Fibroblast of the aortic adventitia (primary cell): ENCODE data around the gene IL11RA. TPM values are rescaled to one million over a fixed set of nuclear protein-coding genes. Genes with fewer than 3 reads are reported as not detected.

Experiments used
- DNase-seq: peaks from one replicate; pipeline ENCODE4 v3.0.0-alpha.2; 2010; ENCODE audit warnings: low read depth
- H3K4me3 ChIP-seq: 2 replicates; pipeline ENCODE4 v1.5.1; 2011; ENCODE audit warnings: low read depth, mild to moderate bottlenecking, control low read depth, low read length, moderate library complexity
- total RNA-seq: library from RNA; depleted of rRNA; stranded (reverse); fragments of >200 nt; gene quantifications from 2 replicates; pipeline ENCODE4 v1.2.3, GENCODE V29; 2012; ENCODE audit warnings: low replicate concordance
- TF ChIP-seq, protein P1 (sequence below): IDR thresholded peaks from 2 replicates; pipeline ENCODE4 v1.5.1; 2011; ENCODE audit warnings: mild to moderate bottlenecking, low read length, control low read depth, inconsistent platforms; ENCODE audit not compliant: insufficient read depth

IL11RA gene
- total RNA-seq, 1 donor, result 23.8 TPM

DNA sequence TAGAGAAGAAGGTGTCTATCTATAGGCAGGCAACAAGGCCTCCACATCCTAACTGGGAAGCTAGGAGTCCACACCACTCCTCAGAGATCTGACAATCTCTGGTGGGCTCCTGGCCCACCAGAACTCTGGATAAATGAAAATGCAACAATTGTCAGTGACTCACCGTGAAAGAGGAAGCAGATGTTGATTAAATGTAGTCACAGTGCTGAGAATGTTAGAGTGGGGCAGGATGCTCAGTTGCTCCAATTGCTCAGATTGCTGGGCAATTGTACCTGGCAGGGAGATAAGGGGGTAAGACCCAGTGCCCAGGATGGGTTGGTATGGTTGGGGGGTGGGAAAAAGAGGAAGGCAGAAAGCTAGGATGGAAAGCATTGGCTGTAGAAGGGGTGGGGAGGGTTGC, 34.7 kb downstream of the IL11RA start:
- TF ChIP-seq, protein P1, sequence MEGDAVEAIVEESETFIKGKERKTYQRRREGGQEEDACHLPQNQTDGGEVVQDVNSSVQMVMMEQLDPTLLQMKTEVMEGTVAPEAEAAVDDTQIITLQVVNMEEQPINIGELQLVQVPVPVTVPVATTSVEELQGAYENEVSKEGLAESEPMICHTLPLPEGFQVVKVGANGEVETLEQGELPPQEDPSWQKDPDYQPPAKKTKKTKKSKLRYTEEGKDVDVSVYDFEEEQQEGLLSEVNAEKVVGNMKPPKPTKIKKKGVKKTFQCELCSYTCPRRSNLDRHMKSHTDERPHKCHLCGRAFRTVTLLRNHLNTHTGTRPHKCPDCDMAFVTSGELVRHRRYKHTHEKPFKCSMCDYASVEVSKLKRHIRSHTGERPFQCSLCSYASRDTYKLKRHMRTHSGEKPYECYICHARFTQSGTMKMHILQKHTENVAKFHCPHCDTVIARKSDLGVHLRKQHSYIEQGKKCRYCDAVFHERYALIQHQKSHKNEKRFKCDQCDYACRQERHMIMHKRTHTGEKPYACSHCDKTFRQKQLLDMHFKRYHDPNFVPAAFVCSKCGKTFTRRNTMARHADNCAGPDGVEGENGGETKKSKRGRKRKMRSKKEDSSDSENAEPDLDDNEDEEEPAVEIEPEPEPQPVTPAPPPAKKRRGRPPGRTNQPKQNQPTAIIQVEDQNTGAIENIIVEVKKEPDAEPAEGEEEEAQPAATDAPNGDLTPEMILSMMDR, result no peak
- H3K4me3 ChIP-seq, result no peak overlapping the region
- DNase-seq, result peak; percentile 43

DNA sequence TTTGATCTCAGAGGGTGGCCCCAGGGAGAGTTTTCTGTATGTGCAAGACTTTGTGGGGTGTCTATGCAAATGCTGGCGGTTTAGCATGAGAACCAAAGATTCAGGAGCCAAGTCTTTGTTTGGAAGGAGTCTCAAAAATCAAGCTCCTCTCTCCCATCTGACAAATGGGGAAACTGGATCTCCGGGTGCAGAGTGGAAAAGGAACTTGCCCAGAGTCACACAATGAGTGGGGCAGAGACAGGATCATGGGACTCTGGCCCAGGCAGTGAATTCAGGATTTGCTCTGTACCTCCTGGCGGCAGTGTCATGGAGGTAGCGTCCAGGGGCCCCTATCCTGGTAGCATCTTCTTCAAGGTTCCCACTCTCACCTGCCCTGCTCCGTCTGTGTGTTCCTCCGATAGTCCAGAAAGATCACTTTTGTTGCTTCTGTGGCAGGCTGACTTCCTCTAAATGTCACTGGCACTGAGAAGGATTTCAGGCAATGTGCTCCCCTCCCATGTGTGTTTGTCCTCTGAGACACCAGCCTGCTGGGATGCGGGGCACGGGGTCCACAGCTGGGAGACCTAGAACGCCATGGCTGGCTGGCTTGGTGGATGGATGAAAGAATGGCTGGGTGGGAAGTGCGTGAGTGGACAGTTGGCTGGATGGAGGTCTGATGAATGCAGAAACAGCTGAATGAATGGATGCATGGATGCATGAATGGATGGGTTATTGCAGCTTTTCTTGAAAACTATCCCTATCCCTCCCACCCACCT, 35.5 kb downstream of the IL11RA start:
- H3K4me3 ChIP-seq, result no peak overlapping the region
- DNase-seq, result no peak
- TF ChIP-seq, protein P1, result no peak

DNA sequence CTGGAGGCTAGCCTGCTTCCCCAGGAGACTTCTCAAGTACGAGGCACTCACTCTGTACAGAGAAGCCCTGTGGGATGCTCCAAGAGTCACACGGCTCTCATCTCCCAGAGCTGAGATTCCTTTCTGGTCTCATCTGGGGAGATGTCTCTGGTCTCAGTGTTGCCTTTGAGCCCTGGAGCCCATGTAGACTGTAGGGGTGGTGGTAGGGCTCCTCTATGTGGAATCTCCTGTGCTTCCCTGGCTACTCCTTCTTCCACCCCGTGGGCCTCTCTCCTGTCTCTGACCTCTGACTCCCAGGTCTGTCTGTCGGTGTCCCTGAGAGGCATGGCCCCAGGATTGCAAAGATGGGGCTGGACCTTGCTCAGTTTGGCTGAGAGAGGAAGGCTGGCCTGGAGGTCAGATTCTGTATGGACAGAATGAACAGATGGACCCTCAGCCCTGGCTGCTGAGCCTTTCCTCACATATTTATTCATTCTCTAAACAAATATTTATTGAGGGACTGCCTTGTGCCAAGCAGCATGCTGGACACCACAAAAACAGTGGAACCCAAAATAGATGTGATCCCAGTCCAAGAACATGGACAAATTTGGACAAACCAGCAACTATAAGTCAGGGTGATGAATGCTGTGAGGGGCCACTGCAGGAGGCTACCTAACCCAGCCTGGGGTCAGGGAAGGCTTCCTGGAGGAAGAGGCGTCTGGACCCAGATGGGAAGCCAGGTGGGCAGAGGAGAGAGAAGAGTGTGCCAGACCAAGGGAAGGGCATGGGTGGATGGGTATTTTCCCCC, 36.5 kb downstream of the IL11RA start:
- DNase-seq, result no peak
- no peak overlapping the region for H3K4me3 ChIP-seq
- TF ChIP-seq, protein P1, result no peak

DNA sequence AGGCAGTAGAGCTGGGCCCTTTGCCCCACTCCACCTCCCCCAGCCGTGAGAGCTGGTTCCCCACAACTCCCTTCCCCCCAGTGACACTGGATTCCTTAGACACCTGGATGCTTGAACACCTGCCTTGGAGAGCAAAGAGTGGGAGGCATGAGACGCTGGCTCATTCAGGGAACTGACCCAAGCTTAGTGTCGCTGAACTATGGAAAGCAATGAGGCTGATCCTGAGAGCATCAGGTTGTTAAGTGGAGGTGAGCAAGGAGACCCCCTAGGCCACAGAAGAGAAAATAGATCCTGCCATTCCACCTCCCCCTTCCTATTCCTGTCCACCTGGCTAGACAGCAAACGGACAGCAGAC, 37.1 kb downstream of the IL11RA start:
- TF ChIP-seq, protein P1, result no peak
- H3K4me3 ChIP-seq, result no peak overlapping the region
- no peak for DNase-seq

DNA sequence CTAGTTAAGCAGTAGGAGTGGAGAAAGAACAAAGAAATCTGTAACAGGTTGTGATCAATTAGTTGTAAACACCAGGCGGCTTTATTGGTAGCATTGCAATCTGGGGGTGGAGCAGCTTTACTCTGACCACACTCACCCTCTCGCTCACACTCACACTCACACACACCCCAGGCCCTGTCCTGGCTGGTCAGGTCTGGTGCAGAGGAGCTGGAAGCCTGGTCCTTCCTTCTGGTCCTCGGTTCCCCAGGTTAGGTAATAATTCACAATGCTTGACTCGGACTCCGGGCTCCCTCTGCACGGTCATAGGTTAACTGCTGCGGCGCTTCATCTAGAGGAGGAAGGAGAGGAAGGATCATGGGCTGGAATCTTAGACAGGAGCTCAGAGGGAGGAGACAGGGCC, 37.5 kb downstream of the IL11RA start:
- no peak for DNase-seq
- TF ChIP-seq, protein P1, result no peak
- no peak overlapping the region for H3K4me3 ChIP-seq

DNA sequence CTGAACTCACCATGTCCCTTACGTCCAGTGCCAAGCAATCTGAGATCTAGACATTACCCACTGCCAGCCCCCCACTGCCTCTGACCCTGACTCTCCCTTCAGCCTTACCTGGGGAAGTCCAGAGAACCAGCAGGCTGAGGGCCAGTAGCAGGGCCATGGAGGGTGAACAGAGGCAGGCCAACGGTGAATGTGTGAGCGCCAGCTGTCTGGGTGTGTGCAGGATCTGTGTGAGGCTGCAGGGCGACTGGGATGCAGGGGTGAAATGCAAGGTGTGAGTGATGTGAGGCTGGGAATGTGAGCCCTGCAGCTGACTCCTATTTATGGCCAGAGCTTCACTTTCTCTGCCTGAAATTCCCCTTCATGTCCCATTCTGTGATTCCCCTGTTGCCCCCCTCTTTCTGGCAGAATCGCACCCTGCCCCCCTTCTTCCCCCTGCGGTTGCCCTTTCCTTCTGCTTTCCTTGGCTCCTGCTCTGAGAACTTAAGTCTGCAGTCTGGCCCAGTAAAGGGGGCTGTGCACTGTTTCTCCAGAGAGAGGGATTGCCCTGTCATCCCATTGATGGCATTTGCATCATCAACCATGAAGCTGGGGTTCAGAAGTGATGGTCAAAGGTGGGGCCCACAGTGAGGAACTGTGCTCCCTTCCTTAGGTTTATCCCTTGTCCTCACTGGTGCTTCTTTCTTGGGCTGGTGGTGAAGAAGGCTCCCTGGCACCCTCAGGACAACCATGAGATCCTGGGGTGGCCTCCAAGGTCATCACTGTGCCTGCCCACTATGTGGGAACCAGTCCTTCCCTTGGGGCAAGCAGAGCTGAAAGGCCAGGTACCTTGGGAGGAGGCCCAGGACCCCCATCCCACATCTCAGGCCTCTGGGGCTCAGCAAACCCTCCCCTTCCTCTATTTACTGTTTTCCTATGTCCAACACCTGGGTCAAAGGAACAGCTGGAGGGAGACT, 39.3 kb downstream of the IL11RA start, which contains the start of gene CCL19:
Gene CCL19 (minus strand): TSS at position 294 of the 953 bp plus-strand sequence. CDS start 137 bp downstream, at position 157.
- peak; percentile 15 for DNase-seq
- no peak within 1 kb of the TSS for H3K4me3 ChIP-seq
- TF ChIP-seq, protein P1, result no peak
